Right lobe of liver (tissue), 6 donors: ENCODE results near the gene ARID5B. TPM values are rescaled to one million over a fixed set of nuclear protein-coding genes. Genes with fewer than 3 reads are reported as not detected.

Source experiments
- ATAC-seq, 4 donors: fragments of 200-7000 bp; cut with Tn5 transposase; one replicate each; pipeline ENCODE4 v1.9.1; 2020; ENCODE audit warnings: mild to moderate bottlenecking in 4 of 4, moderate library complexity in 4 of 4
- DNase-seq, 3 donors: peaks; one replicate each; pipeline ENCODE4 v3.0.0-alpha.2; 2020
- H3K27ac ChIP-seq, 3 donors: fragments of 200-600 bp; one replicate each; pipeline ENCODE4 v1.8.0; 2022
- H3K27me3 ChIP-seq, 2 donors: fragments of 200-600 bp; one replicate each; pipeline ENCODE4 v1.8.0; 2022
- H3K36me3 ChIP-seq, 4 donors: fragments of 200-600 bp; sonication (generic) in 1 of 4; one replicate each; pipeline versions ENCODE4 v1.5.1 to v1.8.0; 2017 to 2022; ENCODE audit warnings: control low read depth in 1 of 4
- H3K4me1 ChIP-seq, 4 donors: fragments of 200-600 bp; sonication (generic) in 1 of 4; one replicate each; pipeline versions ENCODE4 v1.5.1 to v1.8.0; 2017 to 2022; ENCODE audit warnings: control low read depth in 1 of 4
- H3K4me3 ChIP-seq, 3 donors: fragments of 200-600 bp; one replicate each; pipeline ENCODE4 v1.8.0; 2022
- H3K9me3 ChIP-seq, 4 donors: fragments of 200-600 bp; sonication (generic) in 1 of 4; one replicate each; pipeline versions ENCODE4 v1.5.1 to v1.8.0; 2017 to 2022; ENCODE audit warnings: control low read depth in 1 of 4
- POLR2A ChIP-seq: fragments of 450-650 bp; IDR thresholded peaks from one replicate; pipeline ENCODE4 v1.6.1; 2017; ENCODE audit warnings: antibody characterized with exemption, mild to moderate bottlenecking
- WGBS: methylation state at CpG from one replicate; pipeline ENCODE4 v1.1.6; 2018; ENCODE audit warnings: low coverage, low lambda C conversion rate; ENCODE audit not compliant: insufficient coverage; ENCODE audit errors: missing lambda C conversion rate; 5-methylcytosine and 5-hydroxymethylcytosine counted together
- intact Hi-C, 2 donors: fragments of 100-400 bp; cut with DNase I; formaldehyde crosslinking; loops; one replicate each; pipeline versions ENCODE4 v1.11.2 to v1.14.1; 2022
- total RNA-seq, 6 experiments: library from RNA; depleted of rRNA in 2 of 6; stranded (reverse); fragments of >200 nt in 2 of 6; fragmentation: NEBNext Ultra II Directional in 3 of 6; extraction: Animal tissue kit (Norgen Biotek cat#: 25700) in 3 of 6; gene quantifications; one replicate each; pipeline versions ENCODE4 v1.1.0 to v1.2.4, GENCODE V29; 2016 to 2023
- TF ChIP-seq, protein P1 (sequence below), 4 donors: fragments of 200-600 bp in 3 of 4; fragments of 450-650 bp in 1 of 4; IDR thresholded peaks; one replicate each; pipeline versions ENCODE4 v1.5.1 to v1.8.0; 2016 to 2022; ENCODE audit warnings: antibody characterized with exemption in 4 of 4, mild to moderate bottlenecking in 2 of 4
- donor health status: DM: no; HTN: yes; CAD: no.
- donor health status: DM: no; HTN: no; CAD: no.
- donor health status: DM: no; HTN: no; CAD: no.
- donor health status: DM: no; HTN: yes; CAD: no.
- donor health status: DM: no; HTN: yes; CAD: no.

ARID5B gene
- total RNA-seq, 6 experiments from 2014 or later: 2.7 to 10.5 (median 5.3) TPM

DNA sequence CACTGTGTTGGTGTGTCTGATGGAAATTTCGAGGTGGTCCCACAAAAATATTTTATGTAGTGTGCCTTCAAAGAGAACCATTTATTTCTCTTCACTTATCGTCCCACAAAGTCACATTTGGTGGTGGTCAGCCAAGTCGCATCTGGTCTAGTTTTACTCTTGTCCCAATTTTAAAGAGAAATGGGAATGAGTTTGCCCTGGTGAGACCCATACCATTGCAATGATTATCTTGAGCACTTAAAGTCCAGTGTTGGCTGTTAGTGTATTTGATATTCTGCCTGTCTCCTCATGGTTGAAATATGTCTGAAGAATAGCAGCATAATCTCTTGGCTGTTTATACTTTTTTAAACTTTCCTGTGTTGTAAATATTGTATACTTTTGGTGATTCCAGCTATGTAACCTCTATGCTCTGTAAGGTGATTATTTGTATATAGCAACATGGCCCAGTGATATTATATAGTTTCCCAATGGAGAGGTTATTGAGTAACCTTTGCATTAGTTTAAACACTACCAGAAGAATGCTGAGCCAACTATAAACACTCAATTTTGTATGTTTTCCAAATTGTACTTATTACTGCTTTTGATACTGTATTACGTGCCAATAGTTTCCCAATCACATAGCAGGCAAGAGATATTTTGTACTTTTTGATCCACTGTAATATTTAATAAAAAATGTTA, 194.9 kb downstream of the ARID5B start:
- H3K4me1 ChIP-seq: peaks cover 0 to 11% (median 5%) of the 10 kb centered on the region in 4 donors
- ATAC-seq: no peak
- no peaks in the 10 kb centered on the region for H3K27me3 ChIP-seq
- H3K36me3 ChIP-seq: peaks cover 0 to 6% (median 4%) of the 10 kb centered on the region in 4 donors
- WGBS: 55% methylated on average over 4 of the region's 4 CpGs
- no peak for TF ChIP-seq POLR2A
- TF ChIP-seq, protein P1, sequence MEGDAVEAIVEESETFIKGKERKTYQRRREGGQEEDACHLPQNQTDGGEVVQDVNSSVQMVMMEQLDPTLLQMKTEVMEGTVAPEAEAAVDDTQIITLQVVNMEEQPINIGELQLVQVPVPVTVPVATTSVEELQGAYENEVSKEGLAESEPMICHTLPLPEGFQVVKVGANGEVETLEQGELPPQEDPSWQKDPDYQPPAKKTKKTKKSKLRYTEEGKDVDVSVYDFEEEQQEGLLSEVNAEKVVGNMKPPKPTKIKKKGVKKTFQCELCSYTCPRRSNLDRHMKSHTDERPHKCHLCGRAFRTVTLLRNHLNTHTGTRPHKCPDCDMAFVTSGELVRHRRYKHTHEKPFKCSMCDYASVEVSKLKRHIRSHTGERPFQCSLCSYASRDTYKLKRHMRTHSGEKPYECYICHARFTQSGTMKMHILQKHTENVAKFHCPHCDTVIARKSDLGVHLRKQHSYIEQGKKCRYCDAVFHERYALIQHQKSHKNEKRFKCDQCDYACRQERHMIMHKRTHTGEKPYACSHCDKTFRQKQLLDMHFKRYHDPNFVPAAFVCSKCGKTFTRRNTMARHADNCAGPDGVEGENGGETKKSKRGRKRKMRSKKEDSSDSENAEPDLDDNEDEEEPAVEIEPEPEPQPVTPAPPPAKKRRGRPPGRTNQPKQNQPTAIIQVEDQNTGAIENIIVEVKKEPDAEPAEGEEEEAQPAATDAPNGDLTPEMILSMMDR (IDR thresholded peaks at IDR 0.05): no peak
- no peak overlapping the region for H3K4me3 ChIP-seq
- DNase-seq: no peak
- peak overlapping the region in 1 of 3 donors; percentile 2 for H3K27ac ChIP-seq
- intact Hi-C loops: no loop called here
- H3K9me3 ChIP-seq: no peaks in the 10 kb centered on the region

DNA sequence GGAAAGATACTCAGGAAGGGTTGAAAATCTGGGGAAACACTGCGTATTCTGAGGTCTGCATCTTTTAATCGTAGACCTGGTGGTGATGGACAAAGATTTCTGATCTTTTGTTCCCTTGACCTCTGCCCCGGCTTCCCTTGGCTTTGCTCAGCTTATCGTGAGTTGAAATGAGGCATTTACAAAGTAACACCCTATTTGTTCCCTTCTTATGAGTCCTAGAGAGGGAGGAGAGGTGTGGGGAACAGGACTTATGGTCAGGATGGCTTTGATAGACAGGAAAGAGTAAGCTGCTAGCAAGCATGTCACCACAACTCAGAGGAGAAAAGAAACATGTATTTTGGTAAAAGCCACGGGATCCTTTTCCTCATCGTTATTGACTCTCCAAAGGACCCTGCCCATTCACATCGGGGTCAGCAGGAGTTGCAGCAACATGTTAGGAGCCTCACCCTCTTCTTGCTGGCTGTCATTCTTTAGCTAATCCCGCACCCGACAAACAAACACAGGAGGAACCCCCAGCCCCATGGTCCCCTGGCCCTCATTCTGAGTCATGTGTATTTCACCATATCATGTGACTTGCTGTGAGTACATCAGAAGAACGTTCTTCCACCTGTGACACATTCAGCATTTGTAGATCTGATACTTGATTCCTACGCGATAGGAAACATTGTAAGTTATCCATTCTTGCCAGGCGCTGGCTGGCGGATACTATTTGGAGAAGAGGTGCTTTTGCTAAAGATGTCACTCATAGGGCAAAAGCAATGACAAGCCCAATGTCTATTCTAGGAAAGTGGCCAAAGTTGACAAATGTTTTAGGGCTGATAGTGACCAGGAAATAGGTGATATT, 197.0 kb downstream of the ARID5B start:
- DNase-seq (peak in 1 of 3 donors; percentile 43), ATAC-seq (peak in 2 of 4 donors; percentile 13 to 60)
- 41% methylated on average over 9 of the region's 14 CpGs for WGBS
- Histone ChIP-seq H3K36me3 (no peaks in the 10 kb centered on the region), H3K9me3 (no peaks in the 10 kb centered on the region), H3K4me3 (no peak overlapping the region), H3K27ac (no peak overlapping the region), H3K27me3 (no peaks in the 10 kb centered on the region), H3K4me1 (peaks cover 0 to 11% (median 5%) of the 10 kb centered on the region in 4 donors)
- intact Hi-C loops: no loop called here
- TF ChIP-seq, protein P1 (IDR thresholded peaks at IDR 0.05): no peak
- no peak for TF ChIP-seq POLR2A

DNA sequence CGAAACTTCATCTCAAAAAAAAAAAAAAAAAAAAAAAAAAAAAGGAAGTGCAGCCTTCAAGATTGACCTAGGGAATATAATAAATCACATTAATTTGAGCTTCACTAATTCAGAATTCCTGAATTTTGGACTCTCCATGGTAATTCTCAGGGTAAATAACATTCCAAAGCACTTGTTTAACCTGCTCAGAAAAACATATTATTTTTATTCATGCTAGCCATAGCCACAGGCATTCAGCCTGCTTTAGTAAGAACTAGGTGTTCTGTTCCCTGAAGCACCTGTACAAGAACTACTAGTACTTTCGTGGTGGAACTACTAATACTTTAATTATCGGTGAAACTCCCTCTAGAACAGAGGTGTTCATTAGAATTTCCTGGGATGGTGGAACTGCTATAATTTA, 197.8 kb downstream of the ARID5B start:
- TF ChIP-seq, protein P1 (IDR thresholded peaks at IDR 0.05): no peak
- TF ChIP-seq POLR2A: no peak
- no peak overlapping the region for H3K4me3 ChIP-seq
- no CpG with 5 or more reads among the region's 3 CpGs for WGBS
- H3K27ac ChIP-seq: no peak overlapping the region
- no peaks in the 10 kb centered on the region for H3K9me3 ChIP-seq
- H3K36me3 ChIP-seq: no peaks in the 10 kb centered on the region
- intact Hi-C loops: no loop called here
- DNase-seq: no peak
- no peak for ATAC-seq
- H3K27me3 ChIP-seq: no peaks in the 10 kb centered on the region
- peaks cover 0 to 11% (median 5%) of the 10 kb centered on the region in 4 donors for H3K4me1 ChIP-seq

DNA sequence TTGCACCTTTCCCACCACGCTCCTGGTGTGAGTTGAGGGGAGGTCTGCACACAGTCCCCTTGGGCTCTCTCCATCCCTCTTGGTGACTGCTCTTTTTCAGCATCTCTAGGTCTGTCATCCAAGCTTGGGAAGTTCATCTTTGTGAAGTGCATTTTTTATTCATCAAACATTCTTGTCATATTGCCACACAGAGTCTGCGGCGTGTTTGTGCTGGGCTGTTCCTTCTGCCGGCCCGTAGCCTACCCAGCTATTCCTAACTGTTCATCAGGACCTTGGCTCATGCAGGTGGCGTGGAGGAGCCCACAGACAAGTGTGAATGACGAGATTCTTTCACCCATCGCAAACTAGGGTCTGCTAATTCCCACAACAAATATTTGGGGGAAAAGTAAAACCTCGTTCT, 202.4 kb downstream of the ARID5B start:
- no peaks in the 10 kb centered on the region for H3K27me3 ChIP-seq
- no peak for ATAC-seq

More for the DNA sequence above, 202.4 kb downstream of the ARID5B start:
- intact Hi-C loops: no loop called here
- 85% methylated on average over 7 of the region's 9 CpGs for WGBS
- H3K9me3 ChIP-seq: no peaks in the 10 kb centered on the region
- TF ChIP-seq, protein P1 (IDR thresholded peaks at IDR 0.05): no peak
- no peak for TF ChIP-seq POLR2A
- no peak overlapping the region for H3K27ac ChIP-seq
- H3K4me3 ChIP-seq: no peak overlapping the region
- H3K4me1 ChIP-seq: no peaks in the 10 kb centered on the region
- DNase-seq: no peak
- H3K36me3 ChIP-seq: no peaks in the 10 kb centered on the region
